Parathyroid adenoma (tissue), 2 donors: ENCODE results near the gene HAGHL.
"Not testable (repeated sequence)": the region's sequence is repeated elsewhere in the genome, so short reads cannot be mapped to it uniquely, and the experiment has no call there.

Experiments
- H2AFZ ChIP-seq: fragments of 300-600 bp; sonication (generic); one replicate; pipeline ENCODE4 v1.7.0; 2017; ENCODE audit warnings: antibody characterized with exemption, mild to moderate bottlenecking
- H3K27ac ChIP-seq: fragments of 300-600 bp; sonication (generic); one replicate; pipeline ENCODE4 v1.7.0; 2017
- H3K27me3 ChIP-seq: fragments of 300-600 bp; sonication (generic); one replicate; pipeline ENCODE4 v1.7.0; 2017; ENCODE audit warnings: low read length; ENCODE audit not compliant: control insufficient read depth, insufficient read depth
- H3K36me3 ChIP-seq: fragments of 300-600 bp; sonication (generic); one replicate; pipeline ENCODE4 v1.7.0; 2017; ENCODE audit warnings: low read length; ENCODE audit not compliant: control insufficient read depth, insufficient read depth
- H3K4me1 ChIP-seq: fragments of 300-600 bp; sonication (generic); one replicate; pipeline ENCODE4 v1.7.0; 2017; ENCODE audit warnings: control low read depth
- H3K4me2 ChIP-seq: fragments of 300-600 bp; sonication (generic); one replicate; pipeline ENCODE4 v1.7.0; 2017; ENCODE audit warnings: low read length
- H3K4me3 ChIP-seq: fragments of 300-600 bp; sonication (generic); one replicate; pipeline ENCODE4 v1.7.0; 2017; ENCODE audit warnings: low read depth, low read length
- H3K79me2 ChIP-seq: fragments of 300-600 bp; sonication (generic); one replicate; pipeline ENCODE4 v1.7.0; 2017; ENCODE audit warnings: control low read depth
- H3K9ac ChIP-seq: fragments of 300-600 bp; sonication (generic); one replicate; pipeline ENCODE4 v1.7.0; 2017; ENCODE audit warnings: mild to moderate bottlenecking
- H3K9me3 ChIP-seq: fragments of 300-600 bp; sonication (generic); one replicate; pipeline ENCODE4 v1.7.0; 2017; ENCODE audit warnings: low read length; ENCODE audit not compliant: control insufficient read depth
- CTCF ChIP-seq: fragments of 300-600 bp; sonication (generic); IDR thresholded peaks from one replicate; pipeline ENCODE4 v1.7.0; 2017; ENCODE audit warnings: antibody characterized with exemption, mild to moderate bottlenecking
- donor health status: primary hyperparathyroidism.

HAGHL gene

GRCh38 chr16:711084-711483 is 15.8 kb upstream of the HAGHL start:
- H2AFZ ChIP-seq: no peak overlapping the region
- no peak for TF ChIP-seq CTCF
- peaks cover 5% of the 10 kb centered on the region for H3K4me1 ChIP-seq
- no peak overlapping the region for H3K27ac ChIP-seq
- H3K9me3 ChIP-seq: no peaks in the 10 kb centered on the region
- H3K36me3 ChIP-seq: no peaks in the 10 kb centered on the region
- no peak overlapping the region for H3K4me3 ChIP-seq
- H3K4me2 ChIP-seq: no peak overlapping the region
- no peak overlapping the region for H3K9ac ChIP-seq
- no peaks in the 10 kb centered on the region for H3K79me2 ChIP-seq
- peaks cover 3% of the 10 kb centered on the region for H3K27me3 ChIP-seq

- no peaks in the 10 kb centered on the region for H3K36me3 ChIP-seq
- no peak overlapping the region for H2AFZ ChIP-seq
- H3K79me2 ChIP-seq: no peaks in the 10 kb centered on the region
- no peak overlapping the region for H3K9ac ChIP-seq
- H3K27ac ChIP-seq: no peak overlapping the region
- H3K4me1 ChIP-seq: peaks cover 10% of the 10 kb centered on the region
- TF ChIP-seq CTCF: peak; percentile 96
- H3K27me3 ChIP-seq: peaks cover 3% of the 10 kb centered on the region
- no peaks in the 10 kb centered on the region for H3K9me3 ChIP-seq
- H3K4me3 ChIP-seq: no peak overlapping the region
- H3K4me2 ChIP-seq: no peak overlapping the region
These were observed 15.2 kb upstream of the HAGHL start for GRCh38 chr16:711548-712320.

- peak; percentile 24 for TF ChIP-seq CTCF
- H3K36me3 ChIP-seq, H3K9ac ChIP-seq, H3K27me3 ChIP-seq, H3K4me2 ChIP-seq, H3K9me3 ChIP-seq, H3K79me2 ChIP-seq, H3K4me3 ChIP-seq, H2AFZ ChIP-seq, H3K27ac ChIP-seq: not testable (repeated sequence)
- H3K4me1 ChIP-seq: peaks cover 11% of the 10 kb centered on the region
These were observed 14.1 kb upstream of the HAGHL start for GRCh38 chr16:712740-713250.

- Histone ChIP-seq H3K9ac (no peak overlapping the region), H3K27ac (no peak overlapping the region), H2AFZ (no peak overlapping the region), H3K4me2 (no peak overlapping the region), H3K9me3 (no peaks in the 10 kb centered on the region), H3K36me3 (no peaks in the 10 kb centered on the region), H3K4me1 (peaks cover 13% of the 10 kb centered on the region), H3K79me2 (peaks cover 2% of the 10 kb centered on the region), H3K27me3 (no peaks in the 10 kb centered on the region), H3K4me3 (no peak overlapping the region)
- TF ChIP-seq CTCF: no peak
These were observed 12.8 kb upstream of the HAGHL start for GRCh38 chr16:714079-714478.
